Mammary epithelial cell (primary cell): ENCODE results near the gene BCL2L2.

Experiments
- CTCF ChIP-seq, 2 donors: IDR thresholded peaks in 1 of 2; conservative IDR thresholded peaks in 1 of 2; 2 replicates each; pipeline ENCODE4 v1.5.1; 2011 to 2012; ENCODE audit warnings: inconsistent platforms in 2 of 2, low read length in 2 of 2, mild to moderate bottlenecking in 2 of 2, control low read depth in 1 of 2, low read depth in 1 of 2; ENCODE audit not compliant: insufficient read depth in 1 of 2; ENCODE audit errors: extremely low read depth in 1 of 2
- EZH2 ChIP-seq: IDR thresholded peaks from 2 replicates; pipeline ENCODE4 v1.6.1; 2012; ENCODE audit warnings: low read length, inconsistent platforms, borderline replicate concordance

- no peak for TF ChIP-seq EZH2
- no peak for TF ChIP-seq CTCF (conservative IDR thresholded peaks at IDR 0.05 in 1 of 2, IDR thresholded peaks at IDR 0.05 in 1 of 2; ENCODE audit: extremely low read depth in 1 of 2, insufficient read depth in 1 of 2, low read depth in 1 of 2, low read length in 2 of 2)
Measured at GRCh38 chr14:23286902-23287479, 19.6 kb upstream of the BCL2L2 start.
